Activated CD8-positive, alpha-beta T cell treated with anti-CD3 and anti-CD28 coated beads for 36 hours (primary cell): ENCODE measurements around the gene KCNQ5. TPM values are rescaled to one million over a fixed set of nuclear protein-coding genes. Genes with fewer than 3 reads are reported as not detected.

ENCODE experiments used
- ATAC-seq: fragments of 200-7000 bp; cut with Tn5 transposase; one replicate; pipeline ENCODE4 v1.10.0; 2021; ENCODE audit warnings: mild to moderate bottlenecking, moderate library complexity
- CTCF ChIA-PET: fragments of 350-600 bp; sonication (Branson Sonifier 250); formaldehyde crosslinking; loops from one replicate; lab custom pipeline; 2021; ENCODE audit warnings: antibody characterized with exemption; lab: Charles Lee
- POLR2A ChIA-PET: fragments of 350-600 bp; sonication (Branson Sonifier 250); formaldehyde crosslinking; loops from one replicate; lab custom pipeline; 2021; ENCODE audit warnings: antibody characterized with exemption; lab: Charles Lee
- DNase-seq: peaks from one replicate; pipeline ENCODE4 v3.0.0-alpha.2; 2020
- H3K27ac Mint-ChIP-seq: one replicate; pipeline ENCODE4 v1.8.0; 2021; ENCODE audit warnings: mild to moderate bottlenecking, mixed read lengths
- H3K27me3 Mint-ChIP-seq: one replicate; pipeline ENCODE4 v1.8.0; 2021; ENCODE audit warnings: mixed read lengths
- H3K36me3 Mint-ChIP-seq: one replicate; pipeline ENCODE4 v1.8.0; 2021; ENCODE audit warnings: low read depth, mixed read lengths
- H3K4me1 Mint-ChIP-seq: one replicate; pipeline ENCODE4 v1.8.0; 2021; ENCODE audit warnings: low read depth, mixed read lengths
- H3K4me3 Mint-ChIP-seq: one replicate; pipeline ENCODE4 v1.8.0; 2021; ENCODE audit warnings: mild to moderate bottlenecking, moderate library complexity, mixed read lengths
- H3K9me3 Mint-ChIP-seq: one replicate; pipeline ENCODE4 v1.8.0; 2021; ENCODE audit warnings: mixed read lengths
- intact Hi-C: fragments of 100-400 bp; cut with micrococcal nuclease; formaldehyde crosslinking; loops from one replicate; pipeline ENCODE4 v1.10.0; 2022
- total RNA-seq, 2 experiments: library from RNA; stranded (reverse); gene quantifications; one replicate each; pipeline ENCODE4 v1.2.3, GENCODE V29; 2021
- TF ChIP-seq, protein P1 (sequence below): fragments of 200-600 bp; IDR thresholded peaks from one replicate; pipeline ENCODE4 v1.8.0; 2022; ENCODE audit warnings: antibody characterized with exemption, mild to moderate bottlenecking

KCNQ5 gene
- total RNA-seq, 2 experiments from 2014 or later: 14.6 to 14.9 TPM

DNA sequence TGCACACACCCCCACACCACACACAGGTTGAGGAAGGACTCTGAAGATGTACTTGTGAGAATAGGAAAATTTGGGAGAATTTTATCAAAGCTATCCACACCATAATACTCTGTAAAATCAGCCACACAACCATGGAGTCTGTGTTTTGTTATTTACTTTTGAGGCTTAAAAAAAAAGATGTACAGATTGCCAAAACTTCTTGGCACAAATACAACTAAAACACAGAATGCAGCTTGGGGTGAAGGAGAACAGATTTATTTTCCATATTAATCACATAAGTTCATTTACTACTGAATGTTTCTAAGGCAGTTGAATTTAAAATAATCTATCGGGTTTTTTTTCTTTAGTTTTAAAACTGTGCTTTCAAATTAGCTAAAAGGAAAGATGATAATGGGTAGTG lies 32.8 kb upstream of the KCNQ5 start:
- intact Hi-C loops: loop anchor here (10.0 kb wide), 1 partner anchor 174 kb away; no protein-coding TSS in a partner anchor
- Mint-ChIP-seq H3K36me3 (no peaks in the 10 kb centered on the region), H3K4me3 (no peak overlapping the region), H3K27me3 (peaks cover 6% of the 10 kb centered on the region), H3K27ac (no peak overlapping the region), H3K9me3 (no peaks in the 10 kb centered on the region), H3K4me1 (peaks cover 5% of the 10 kb centered on the region)
- DNase-seq (no peak), ATAC-seq (no peak)
- CTCF ChIA-PET: interaction anchor here (0.9 to 2.3 kb wide), 6 partner anchors 9 to 541 kb away, joined by 3 to 12 read pairs (median 4); no protein-coding TSS in a partner anchor
- TF ChIP-seq, protein P1, sequence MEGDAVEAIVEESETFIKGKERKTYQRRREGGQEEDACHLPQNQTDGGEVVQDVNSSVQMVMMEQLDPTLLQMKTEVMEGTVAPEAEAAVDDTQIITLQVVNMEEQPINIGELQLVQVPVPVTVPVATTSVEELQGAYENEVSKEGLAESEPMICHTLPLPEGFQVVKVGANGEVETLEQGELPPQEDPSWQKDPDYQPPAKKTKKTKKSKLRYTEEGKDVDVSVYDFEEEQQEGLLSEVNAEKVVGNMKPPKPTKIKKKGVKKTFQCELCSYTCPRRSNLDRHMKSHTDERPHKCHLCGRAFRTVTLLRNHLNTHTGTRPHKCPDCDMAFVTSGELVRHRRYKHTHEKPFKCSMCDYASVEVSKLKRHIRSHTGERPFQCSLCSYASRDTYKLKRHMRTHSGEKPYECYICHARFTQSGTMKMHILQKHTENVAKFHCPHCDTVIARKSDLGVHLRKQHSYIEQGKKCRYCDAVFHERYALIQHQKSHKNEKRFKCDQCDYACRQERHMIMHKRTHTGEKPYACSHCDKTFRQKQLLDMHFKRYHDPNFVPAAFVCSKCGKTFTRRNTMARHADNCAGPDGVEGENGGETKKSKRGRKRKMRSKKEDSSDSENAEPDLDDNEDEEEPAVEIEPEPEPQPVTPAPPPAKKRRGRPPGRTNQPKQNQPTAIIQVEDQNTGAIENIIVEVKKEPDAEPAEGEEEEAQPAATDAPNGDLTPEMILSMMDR: no peak
- POLR2A ChIA-PET: no interaction called here

DNA sequence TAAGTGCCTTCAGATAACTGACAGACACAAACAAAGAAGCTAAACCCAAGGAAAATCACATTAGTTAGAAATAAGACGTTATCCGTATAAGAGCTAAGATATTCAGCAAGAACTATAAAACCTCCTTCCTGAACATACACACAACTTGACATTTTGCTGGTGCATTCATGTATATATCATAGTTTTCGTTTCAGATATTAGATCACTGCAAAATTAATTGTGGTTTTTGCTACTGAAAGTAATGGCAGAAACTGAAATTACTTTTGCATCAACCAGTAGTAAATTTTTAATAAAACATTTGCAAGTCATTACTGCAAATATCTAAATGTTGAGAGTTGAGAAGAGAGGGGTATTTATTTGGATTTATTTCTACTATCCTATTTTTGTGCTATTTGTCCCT lies 26.1 kb upstream of the KCNQ5 start:
- no peak overlapping the region for H3K27ac Mint-ChIP-seq
- DNase-seq: no peak
- H3K36me3 Mint-ChIP-seq: no peaks in the 10 kb centered on the region
- POLR2A ChIA-PET: no interaction called here
- H3K4me1 Mint-ChIP-seq: peaks cover 5% of the 10 kb centered on the region
- no peak for ATAC-seq
- no peak overlapping the region for H3K4me3 Mint-ChIP-seq
- intact Hi-C loops: no loop called here
- CTCF ChIA-PET: interaction anchor here (0.9 kb wide), 1 partner anchor 533 kb away, joined by 4 read pairs; no protein-coding TSS in a partner anchor
- TF ChIP-seq, protein P1: no peak
- H3K9me3 Mint-ChIP-seq: no peaks in the 10 kb centered on the region
- peaks cover 9% of the 10 kb centered on the region for H3K27me3 Mint-ChIP-seq

DNA sequence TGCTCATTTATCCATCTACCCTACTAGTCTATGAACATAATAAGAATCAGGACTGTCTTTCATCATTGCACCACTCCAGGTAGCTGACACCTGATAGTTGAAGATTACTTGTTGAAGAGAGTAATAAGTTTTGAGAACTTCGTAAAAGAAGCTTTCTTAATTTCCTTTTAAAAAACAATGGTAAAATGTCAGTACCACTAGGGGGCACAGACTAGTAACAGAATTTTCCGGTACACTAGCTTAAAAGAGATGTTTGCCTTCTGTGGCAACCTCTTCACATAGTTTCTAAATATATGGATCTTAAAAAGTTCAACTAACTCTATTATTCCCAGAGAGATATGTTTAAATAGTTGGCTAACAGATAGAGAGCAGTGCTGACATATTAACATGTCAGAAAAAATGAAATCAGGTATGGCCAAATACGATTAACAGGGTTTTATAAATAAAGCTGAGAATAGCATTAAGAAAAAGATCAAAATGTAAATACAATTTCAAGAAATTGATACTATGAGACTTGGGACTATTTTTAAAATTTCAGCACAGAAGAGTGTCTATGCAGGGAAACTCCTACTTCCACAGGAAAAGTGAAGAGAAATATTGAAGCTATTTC lies 5.4 kb upstream of the KCNQ5 start:
- no peak overlapping the region for H3K27ac Mint-ChIP-seq
- no peak for DNase-seq
- TF ChIP-seq, protein P1: peak; percentile 80
- H3K36me3 Mint-ChIP-seq: no peaks in the 10 kb centered on the region
- H3K4me3 Mint-ChIP-seq: no peak overlapping the region
- no peaks in the 10 kb centered on the region for H3K27me3 Mint-ChIP-seq
- no peak for ATAC-seq
- H3K4me1 Mint-ChIP-seq: peaks cover 46% of the 10 kb centered on the region
- peaks cover 2% of the 10 kb centered on the region for H3K9me3 Mint-ChIP-seq
- CTCF ChIA-PET: interaction anchor here (0.6 to 5.9 kb wide), 36 partner anchors 8 to 712 kb away, joined by 3 to 151 read pairs (median 5); no protein-coding TSS in a partner anchor
- POLR2A ChIA-PET: interaction anchor here (1.2 kb wide), 1 partner anchor 9 kb away, joined by 4 read pairs; no protein-coding TSS in a partner anchor
- intact Hi-C loops: loop anchor here (1.0 kb wide), 1 partner anchor 514 kb away; no protein-coding TSS in a partner anchor

DNA sequence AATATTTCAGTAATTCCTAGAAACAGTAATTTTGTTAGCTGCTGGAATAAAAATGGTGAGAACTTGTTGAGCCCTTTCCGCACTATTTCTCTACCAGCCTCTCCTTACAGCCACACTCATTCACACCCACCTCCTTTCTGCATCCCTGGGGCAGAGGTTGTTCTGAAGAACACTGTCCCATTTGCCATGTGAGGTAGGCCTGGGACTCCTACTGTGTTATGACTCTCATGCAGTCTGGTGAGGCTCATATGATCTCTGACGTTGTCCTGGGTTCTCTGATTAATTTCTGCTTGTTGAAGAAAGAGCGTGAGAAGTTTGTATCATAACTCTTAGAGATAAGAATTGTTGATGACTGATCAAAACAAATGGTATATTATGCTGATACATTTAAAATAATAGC lies 4.1 kb upstream of the KCNQ5 start:
- Mint-ChIP-seq H3K4me3 (no peak overlapping the region), H3K4me1 (peaks cover 46% of the 10 kb centered on the region), H3K9me3 (peaks cover 2% of the 10 kb centered on the region), H3K27me3 (no peaks in the 10 kb centered on the region), H3K36me3 (no peaks in the 10 kb centered on the region), H3K27ac (no peak overlapping the region)
- intact Hi-C loops: no loop called here
- TF ChIP-seq, protein P1: no peak
- ATAC-seq: no peak
- POLR2A ChIA-PET: no interaction called here
- no peak for DNase-seq
- CTCF ChIA-PET: interaction anchor here (1.2 to 5.9 kb wide), 6 partner anchors 72 to 515 kb away, joined by 3 to 151 read pairs (median 7); no protein-coding TSS in a partner anchor
